ENCODE results near the gene WNK4.

- TF ChIP-seq FOXP2 (optimal IDR thresholded peaks at IDR 0.05; ENCODE audit: borderline replicate concordance, extremely low read depth, extremely low read length, insufficient read depth) (no peak), TAF1 (IDR thresholded peaks at IDR 0.05; ENCODE audit: borderline replicate concordance, insufficient read depth, low read length) (no peak), SIN3A (IDR thresholded peaks at IDR 0.05; ENCODE audit: borderline replicate concordance, insufficient read depth, low read length) (no peak)
Measured at GRCh38 chr17:42772945-42773289, 7.5 kb upstream of the WNK4 start.

All from PFSK-1 (cell line).